CD14-positive monocyte (primary cell): Measurements from ENCODE around the gene DHRS12. TPM values are rescaled to one million over a fixed set of nuclear protein-coding genes. Genes with fewer than 3 reads are reported as not detected.

Experiments used
- DNase-seq, 3 donors: peaks; one replicate each; pipeline ENCODE4 v3.0.0-alpha.2; 2011 to 2022
- H2AFZ ChIP-seq: 2 replicates; pipeline ENCODE4 v1.6.0; 2012; ENCODE audit warnings: mild to moderate bottlenecking, low read depth, low read length, inconsistent platforms; ENCODE audit not compliant: insufficient read depth, poor library complexity, severe bottlenecking
- H3K27ac ChIP-seq, 2 donors: 1 replicate in 1 of 2; 2 replicates in 1 of 2; pipeline ENCODE4 v1.5.1; 2012 to 2013; ENCODE audit warnings: low read length in 2 of 2, control low read depth in 1 of 2, inconsistent platforms in 1 of 2, low read depth in 1 of 2, mild to moderate bottlenecking in 1 of 2
- H3K27me3 ChIP-seq, 2 donors: one replicate each; pipeline versions ENCODE4 v1.6.0 to v1.6.1; 2011 to 2013; ENCODE audit warnings: low read length in 2 of 2; ENCODE audit not compliant: control insufficient read depth in 2 of 2, insufficient read depth in 2 of 2
- H3K36me3 ChIP-seq, 2 donors: replicated peaks in 1 of 2; 1 replicate in 1 of 2; 2 replicates in 1 of 2; pipeline versions ENCODE4 v1.5.1 to v1.6.1; 2012 to 2013; ENCODE audit warnings: low read length in 2 of 2, control low read depth in 1 of 2, inconsistent platforms in 1 of 2, mild to moderate bottlenecking in 1 of 2; ENCODE audit not compliant: insufficient read depth in 2 of 2, control insufficient read depth in 1 of 2
- H3K4me1 ChIP-seq, 2 donors: 1 replicate in 1 of 2; 2 replicates in 1 of 2; pipeline versions ENCODE4 v1.5.1 to v1.6.1; 2012 to 2013; ENCODE audit warnings: low read length in 2 of 2, control low read depth in 1 of 2, inconsistent platforms in 1 of 2, mild to moderate bottlenecking in 1 of 2, moderate library complexity in 1 of 2; ENCODE audit not compliant: insufficient read depth in 2 of 2, control insufficient read depth in 1 of 2
- H3K4me2 ChIP-seq: replicated peaks from 2 replicates; pipeline ENCODE3; 2012; ENCODE audit warnings: low read length, moderate library complexity, mild to moderate bottlenecking; ENCODE audit not compliant: poor library complexity, severe bottlenecking; ENCODE audit errors: extremely low read depth
- H3K4me3 ChIP-seq, 3 experiments: fragments of 200-600 bp in 1 of 3; sonication (generic) in 1 of 3; replicated peaks in 1 of 3; 1 replicate in 2 of 3; 2 replicates in 1 of 3; pipeline ENCODE4 v1.5.1; 2011 to 2013; ENCODE audit warnings: low read length in 3 of 3, mild to moderate bottlenecking in 3 of 3, control low read depth in 2 of 3, low read depth in 2 of 3, inconsistent platforms in 1 of 3, moderate library complexity in 1 of 3
- H3K79me2 ChIP-seq: 2 replicates; pipeline ENCODE4 v1.6.0; 2012; ENCODE audit warnings: mild to moderate bottlenecking, control low read depth, inconsistent platforms, low read length, moderate library complexity; ENCODE audit not compliant: insufficient read depth
- H3K9ac ChIP-seq: 2 replicates; pipeline ENCODE4 v1.6.0; 2017; ENCODE audit warnings: low read length, mild to moderate bottlenecking; ENCODE audit not compliant: insufficient read depth, poor library complexity, severe bottlenecking
- H3K9me3 ChIP-seq, 2 donors: replicated peaks in 1 of 2; 1 replicate in 1 of 2; 2 replicates in 1 of 2; pipeline versions ENCODE4 v1.5.1 to v1.6.1; 2012 to 2013; ENCODE audit warnings: low read length in 2 of 2, control low read depth in 1 of 2; ENCODE audit not compliant: control insufficient read depth in 1 of 2, insufficient read depth in 1 of 2
- H4K20me1 ChIP-seq: 2 replicates; pipeline ENCODE4 v1.6.0; 2012; ENCODE audit warnings: mild to moderate bottlenecking, low read length, control low read depth, moderate library complexity; ENCODE audit not compliant: insufficient read depth
- H3K27ac Mint-ChIP-seq, 7 donors: one replicate each; pipeline ENCODE4 v1.8.0; 2020; ENCODE audit warnings: mild to moderate bottlenecking in 7 of 7, mixed read lengths in 7 of 7, moderate library complexity in 6 of 7, inconsistent platforms in 2 of 7
- H3K27me3 Mint-ChIP-seq, 3 donors: one replicate each; pipeline ENCODE4 v1.8.0; 2021 to 2022; ENCODE audit warnings: low read depth in 3 of 3, mild to moderate bottlenecking in 3 of 3, mixed read lengths in 3 of 3, moderate library complexity in 3 of 3, inconsistent platforms in 1 of 3
- H3K36me3 Mint-ChIP-seq, 2 donors: one replicate each; pipeline ENCODE4 v1.8.0; 2020; ENCODE audit warnings: mixed read lengths in 2 of 2, inconsistent platforms in 1 of 2, mild to moderate bottlenecking in 1 of 2
- H3K4me1 Mint-ChIP-seq: one replicate; pipeline ENCODE4 v1.8.0; 2020; ENCODE audit warnings: mild to moderate bottlenecking, mixed read lengths
- H3K4me3 Mint-ChIP-seq, 2 donors: one replicate each; pipeline ENCODE4 v1.8.0; 2020; ENCODE audit warnings: mild to moderate bottlenecking in 2 of 2, mixed read lengths in 2 of 2, moderate library complexity in 1 of 2
- H3K9me3 Mint-ChIP-seq, 7 donors: one replicate each; pipeline ENCODE4 v1.8.0; 2020 to 2022; ENCODE audit warnings: mixed read lengths in 7 of 7, mild to moderate bottlenecking in 6 of 7, moderate library complexity in 6 of 7, inconsistent platforms in 2 of 7
- CTCF ChIP-seq: fragments of 200-600 bp; IDR thresholded peaks from one replicate; pipeline ENCODE4 v1.8.0; 2022; ENCODE audit warnings: antibody characterized with exemption, mild to moderate bottlenecking
- WGBS: methylation state at CpG from one replicate; pipeline ENCODE4 v1.1.5; 2013; ENCODE audit warnings: missing lambda C conversion rate; ENCODE audit not compliant: insufficient coverage; 5-methylcytosine and 5-hydroxymethylcytosine counted together
- intact Hi-C, 2 donors: fragments of 100-400 bp; cut with micrococcal nuclease; formaldehyde crosslinking; loops; one replicate each; pipeline versions ENCODE4 v1.15.0 to v1.15.1; 2023
- polyA plus RNA-seq, 3 donors: library from polyadenylated mRNA; depleted of rRNA in 1 of 3; unstranded in 2 of 3; stranded (reverse) in 1 of 3; fragments of 300-500 nt in 2 of 3; fragments of >200 nt in 1 of 3; fragmentation: Illumina TruSeq in 2 of 3; gene quantifications; 1 replicate in 2 of 3; 2 replicates in 1 of 3; pipeline ENCODE4 v1.2.3, GENCODE V29; 2012 to 2021

The DHRS12 gene
- polyA plus RNA-seq, 3 donors: 7.6 to 20.2 (median 20.0) TPM

GRCh38 chr13:51784097-51784496 is 19.9 kb downstream of the DHRS12 start:
- no peaks in the 10 kb centered on the region for H3K36me3 ChIP-seq
- no peaks in the 10 kb centered on the region for H3K79me2 ChIP-seq
- H3K9me3 ChIP-seq: no peaks in the 10 kb centered on the region
- Mint-ChIP-seq H3K9me3 (no peaks in the 10 kb centered on the region), H3K27ac (no peak overlapping the region), H3K36me3 (peaks cover 6 to 10% of the 10 kb centered on the region in 2 donors), H3K4me1 (peaks cover 3% of the 10 kb centered on the region), H3K4me3 (no peak overlapping the region), H3K27me3 (peaks cover 2 to 3% (median 3%) of the 10 kb centered on the region in 3 donors)
- intact Hi-C loops: no loop called here
- WGBS: 100% methylated on average over 1 of the region's 1 CpG
- no peak overlapping the region for H2AFZ ChIP-seq
- H3K9ac ChIP-seq: no peak overlapping the region
- H3K4me1 ChIP-seq: no peaks in the 10 kb centered on the region
- no peak for DNase-seq
- H3K27ac ChIP-seq: no peak overlapping the region
- no peak overlapping the region for H3K4me3 ChIP-seq
- TF ChIP-seq CTCF: no peak
- no peak overlapping the region for H3K4me2 ChIP-seq
- no peaks in the 10 kb centered on the region for H3K27me3 ChIP-seq
- H4K20me1 ChIP-seq: no peaks in the 10 kb centered on the region

- no peak overlapping the region for H3K27ac ChIP-seq
- 79% methylated on average over 5 of the region's 9 CpGs for WGBS
- H3K79me2 ChIP-seq: no peaks in the 10 kb centered on the region
- H3K9me3 ChIP-seq: no peaks in the 10 kb centered on the region
- Mint-ChIP-seq H3K4me1 (peaks cover 4% of the 10 kb centered on the region), H3K27ac (no peak overlapping the region), H3K4me3 (no peak overlapping the region), H3K36me3 (peaks cover 3 to 10% of the 10 kb centered on the region in 2 donors), H3K27me3 (peaks cover 3 to 4% (median 4%) of the 10 kb centered on the region in 3 donors), H3K9me3 (no peaks in the 10 kb centered on the region)
- no peak overlapping the region for H2AFZ ChIP-seq
- no peak overlapping the region for H3K9ac ChIP-seq
- no peaks in the 10 kb centered on the region for H4K20me1 ChIP-seq
- no peak overlapping the region for H3K4me2 ChIP-seq
- TF ChIP-seq CTCF: no peak
- no peak overlapping the region for H3K4me3 ChIP-seq
- intact Hi-C loops: no loop called here
- no peaks in the 10 kb centered on the region for H3K36me3 ChIP-seq
- DNase-seq: no peak
- peaks cover 0 to under 1% of the 10 kb centered on the region in 2 donors for H3K27me3 ChIP-seq
- peaks cover 0 to under 1% of the 10 kb centered on the region in 2 donors for H3K4me1 ChIP-seq
These were observed 20.4 kb downstream of the DHRS12 start for GRCh38 chr13:51783428-51784094.
